Midbrain (tissue), 1 donor: ENCODE data around the gene CERS6.

Source experiments
- DNase-seq: peaks from one replicate; lab custom pipeline; 2025; lab: John Stamatoyannopoulos, UW

The CERS6 gene

GRCh38 chr2:168568476-168569267 is 112.6 kb downstream of the CERS6 start:
- no peak for DNase-seq

GRCh38 chr2:168571061-168571460 is 115.0 kb downstream of the CERS6 start:
- DNase-seq: no peak

- DNase-seq: no peak
Observed at GRCh38 chr2:168573128-168573903, 117.2 kb downstream of the CERS6 start.

GRCh38 chr2:168574856-168575630 is 119.0 kb downstream of the CERS6 start:
- no peak for DNase-seq

GRCh38 chr2:168577885-168578284 is 121.8 kb downstream of the CERS6 start:
- no peak for DNase-seq

GRCh38 chr2:168583064-168583709 is 127.1 kb downstream of the CERS6 start:
- DNase-seq: no peak

- no peak for DNase-seq
Observed at GRCh38 chr2:168583710-168584521, 127.8 kb downstream of the CERS6 start.

GRCh38 chr2:168584911-168585310 is 128.8 kb downstream of the CERS6 start:
- no peak for DNase-seq

- DNase-seq: no peak
Observed at GRCh38 chr2:168585700-168586099, 129.6 kb downstream of the CERS6 start.

GRCh38 chr2:168587307-168587706 is 131.2 kb downstream of the CERS6 start:
- DNase-seq: peak; percentile 36

GRCh38 chr2:168589236-168590211 is 133.5 kb downstream of the CERS6 start:
- DNase-seq: no peak

- no peak for DNase-seq
Observed at GRCh38 chr2:168592181-168592831, 136.2 kb downstream of the CERS6 start.

- no peak for DNase-seq
Observed at GRCh38 chr2:168593713-168594112, 137.6 kb downstream of the CERS6 start.

- no peak for DNase-seq
Observed at GRCh38 chr2:168594778-168595177, 138.7 kb downstream of the CERS6 start.

GRCh38 chr2:168596881-168597655 is 141.0 kb downstream of the CERS6 start:
- DNase-seq: no peak

GRCh38 chr2:168599738-168600137 is 143.7 kb downstream of the CERS6 start:
- no peak for DNase-seq

GRCh38 chr2:168600949-168601348 is 144.9 kb downstream of the CERS6 start:
- no peak for DNase-seq

- DNase-seq: no peak
Observed at GRCh38 chr2:168601741-168602140, 145.7 kb downstream of the CERS6 start.

- DNase-seq: no peak
Observed at GRCh38 chr2:168602379-168602778, 146.3 kb downstream of the CERS6 start.
